HG02981 (cell line): Measurements from ENCODE around the gene CHST6.
"Not testable (repeated sequence)": the region's sequence is repeated elsewhere in the genome, so short reads cannot be mapped to it uniquely, and the experiment has no call there.

Source experiments
- ATAC-seq: cut with Tn5 transposase; IDR thresholded peaks from one replicate; pipeline ENCODE4 v1.9.1; 2021; ENCODE audit warnings: mild to moderate bottlenecking, moderate library complexity; ENCODE audit not compliant: unreplicated experiment

Gene CHST6

DNA sequence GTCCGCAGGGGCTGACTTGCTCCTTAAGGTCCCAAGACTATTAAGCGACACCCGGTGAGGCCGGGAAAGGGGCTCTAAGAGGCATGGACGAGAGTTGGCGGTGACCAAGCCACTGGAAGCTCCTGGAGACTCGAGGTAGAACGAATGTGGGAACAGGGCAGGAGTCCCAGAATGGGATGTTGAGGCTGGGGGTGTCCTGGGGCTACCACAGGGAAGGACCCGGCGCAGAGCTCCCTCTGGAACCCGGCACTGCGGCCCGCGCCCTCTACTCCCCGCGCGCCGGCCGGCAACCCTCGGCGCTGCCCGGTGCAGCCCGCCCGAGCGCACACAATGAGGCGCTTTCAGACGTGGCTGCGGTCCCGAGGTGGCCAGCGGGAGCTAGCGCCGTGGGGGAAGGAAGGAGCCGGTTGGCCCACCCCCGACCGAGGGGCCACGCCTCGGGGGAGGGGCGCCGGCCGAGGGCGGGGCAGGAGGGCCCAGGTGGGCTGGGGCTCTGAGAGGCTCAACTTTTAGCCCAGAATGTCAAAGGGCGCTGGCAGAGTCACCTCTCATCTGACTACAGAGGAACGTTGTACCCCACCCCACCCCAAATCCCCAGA, at the start of gene CHST6:
CHST6 (minus strand) TSS at position 366 of the 599 bp plus-strand sequence. CDS start 15,613 bp downstream, outside the sequence.
- peak; percentile 62 for ATAC-seq

DNA sequence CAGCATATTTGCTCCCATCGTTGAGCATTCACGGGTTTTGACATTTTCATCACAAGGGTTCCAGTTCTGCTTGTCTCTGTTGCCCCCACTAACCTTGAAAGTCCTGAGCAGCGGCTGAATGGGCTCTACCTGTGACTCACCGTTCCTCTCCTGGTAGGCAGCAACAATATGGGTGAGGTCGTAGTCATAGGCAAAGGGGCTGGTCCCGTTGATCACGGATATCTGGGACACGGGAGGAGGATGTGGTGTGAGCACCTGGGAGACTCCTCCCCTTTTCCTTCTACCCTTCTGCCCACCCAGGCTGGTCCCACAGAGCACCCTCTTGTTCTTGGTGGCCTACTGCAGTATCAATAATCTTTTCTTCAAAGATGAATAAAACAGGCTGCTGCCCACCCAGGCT, 47.2 kb upstream of the CHST6 start:
- not testable (repeated sequence) for ATAC-seq

- ATAC-seq = no peak
Observed at GRCh38 chr16:75541236-75541635, 46.0 kb upstream of the CHST6 start.

DNA sequence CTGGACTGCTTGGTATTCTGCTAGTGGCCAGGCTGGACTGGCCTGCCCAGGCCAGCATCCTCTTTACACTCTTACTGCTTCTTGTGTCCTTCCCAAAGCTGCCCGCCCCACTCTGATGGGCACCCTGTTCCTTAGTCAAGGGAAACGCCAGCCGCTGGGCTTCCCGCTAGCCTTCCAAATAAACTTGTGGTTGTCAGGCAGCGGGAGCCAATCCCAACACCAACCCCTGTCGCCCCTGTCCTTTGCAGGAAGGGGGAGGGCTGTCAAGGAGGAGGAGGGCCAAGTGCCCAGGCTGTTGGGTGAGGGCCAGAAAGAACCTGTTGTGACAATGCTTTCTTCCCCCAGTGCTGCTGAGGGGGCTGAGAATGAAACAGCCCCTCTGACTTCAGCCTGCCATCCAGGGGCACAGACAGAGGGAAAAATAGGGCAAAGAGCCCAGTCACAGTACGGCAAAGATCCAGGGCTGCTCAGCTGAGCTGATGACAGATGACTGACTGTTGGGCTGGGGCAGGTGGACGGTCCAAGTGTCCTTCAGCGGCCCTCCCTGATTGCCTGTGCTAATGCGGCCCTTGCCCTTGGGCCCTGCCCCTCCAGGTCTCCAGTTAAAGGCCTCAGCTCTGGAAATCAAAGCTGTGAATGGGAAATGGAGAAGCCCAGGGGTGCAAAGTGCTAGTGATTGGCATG, 43.8 kb upstream of the CHST6 start:
- not testable (repeated sequence) for ATAC-seq

- ATAC-seq = no peak
Observed at GRCh38 chr16:75537776-75538175, 42.5 kb upstream of the CHST6 start.

DNA sequence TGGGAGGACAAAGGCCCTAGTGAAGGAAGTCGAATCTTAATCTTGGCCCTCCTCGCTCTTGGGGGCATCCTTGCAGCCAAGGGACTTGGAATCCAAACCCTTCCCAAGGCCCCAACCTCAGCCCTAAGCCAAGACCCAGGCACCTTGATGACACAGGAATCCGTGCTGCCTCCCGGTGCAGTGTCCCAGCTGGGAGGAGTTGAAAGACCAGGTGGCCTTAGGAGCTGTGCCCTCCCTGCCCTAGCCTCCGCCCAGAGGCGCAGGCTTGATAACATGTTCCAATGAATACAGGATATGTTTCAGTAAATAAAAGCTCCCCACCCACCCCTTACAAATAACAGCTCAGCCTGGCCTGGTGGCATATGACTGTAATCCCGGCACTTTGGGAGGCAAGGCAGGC, 40.7 kb upstream of the CHST6 start, which contains the start of gene CHST5:
CHST5 (minus strand) TSS at position 208 of the 400 bp plus-strand sequence. CDS start 5,724 bp downstream, outside the sequence.
- ATAC-seq = no peak

DNA sequence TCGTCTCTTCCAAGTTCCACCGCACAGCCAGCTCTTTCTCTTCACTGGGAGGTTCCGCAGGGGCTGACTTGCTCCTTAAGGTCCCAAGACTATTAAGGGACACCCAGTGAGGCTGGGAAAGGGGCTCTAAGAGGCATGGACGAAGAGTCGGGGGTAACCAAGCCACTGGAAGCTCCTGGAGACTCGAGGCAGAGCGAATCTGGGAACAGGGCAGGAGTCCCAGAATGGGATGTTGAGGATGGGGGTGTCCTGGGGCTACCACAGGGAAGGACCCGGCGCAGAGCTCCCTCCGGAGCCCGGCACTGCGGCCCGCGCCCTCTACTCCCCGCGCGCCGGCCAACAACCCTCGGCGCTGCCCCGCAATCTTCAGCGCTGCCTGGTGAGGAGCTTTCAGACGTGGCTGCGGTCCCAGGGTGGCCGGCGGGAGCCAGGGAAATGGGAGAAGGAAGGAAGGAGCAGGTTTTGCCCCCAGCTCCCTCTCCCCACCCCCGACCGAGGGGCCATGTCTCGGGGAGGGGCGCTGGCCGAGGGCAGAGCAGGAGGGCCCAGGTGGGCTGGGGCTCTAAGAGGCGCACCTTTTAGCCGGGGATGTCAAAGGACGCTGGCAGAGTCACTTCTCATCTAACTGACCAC, 40.1 kb upstream of the CHST6 start:
- no peak for ATAC-seq

DNA sequence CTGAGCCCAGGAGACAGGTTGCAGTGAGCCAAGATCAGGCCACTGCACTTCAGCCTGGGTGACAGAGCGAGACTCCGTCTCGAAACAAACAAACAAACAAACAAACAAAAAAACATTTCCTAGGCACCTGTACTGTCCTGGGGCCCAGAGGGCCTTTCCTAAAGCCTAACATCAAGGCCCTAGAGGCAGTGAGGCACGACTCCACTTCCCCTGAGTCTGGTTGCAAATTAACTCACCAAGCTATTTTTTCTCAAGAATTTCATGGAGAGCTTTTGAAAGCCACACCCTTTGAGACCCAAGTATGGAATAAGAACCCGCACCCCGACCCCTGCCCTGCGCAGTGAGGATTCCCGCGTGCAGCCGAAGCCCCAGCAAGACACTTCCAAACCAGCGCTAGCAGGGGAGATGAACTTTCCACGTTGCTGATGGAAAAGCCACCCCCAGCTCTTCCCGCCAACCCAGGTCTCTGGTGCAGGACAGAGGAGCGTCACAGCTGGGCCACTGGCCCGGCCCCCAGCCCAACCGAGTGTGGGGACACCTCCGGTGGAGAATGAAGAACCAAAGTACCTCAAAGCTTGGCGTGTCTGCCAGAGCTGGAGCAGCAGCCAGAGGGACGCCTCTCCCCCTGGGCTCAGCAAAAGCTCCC, 39.4 kb upstream of the CHST6 start:
- no peak for ATAC-seq

- no peak for ATAC-seq
Observed at GRCh38 chr16:75532791-75533190, 37.5 kb upstream of the CHST6 start.

- no peak for ATAC-seq
Observed at GRCh38 chr16:75532142-75532765, 37.0 kb upstream of the CHST6 start.

DNA sequence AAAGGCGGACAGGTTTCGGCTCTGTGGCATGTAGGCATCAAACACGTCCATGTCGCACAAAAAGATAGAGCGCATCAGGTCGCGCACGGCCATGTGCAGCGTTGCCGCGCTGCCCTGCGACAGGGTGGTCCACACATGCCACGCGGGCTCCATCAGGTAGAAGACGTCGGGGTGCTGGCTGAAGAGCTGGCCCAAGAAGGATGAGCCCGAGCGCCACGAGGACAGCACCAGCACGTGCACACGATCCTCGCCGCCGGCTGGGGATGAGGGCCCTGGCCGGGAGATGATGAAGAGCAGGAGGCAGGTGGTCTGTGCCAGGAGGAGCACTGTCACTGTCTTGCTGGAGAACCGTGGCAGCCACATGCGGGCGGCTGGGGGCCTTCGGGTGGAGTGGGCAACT, 34.7 kb upstream of the CHST6 start:
- ATAC-seq = no peak

DNA sequence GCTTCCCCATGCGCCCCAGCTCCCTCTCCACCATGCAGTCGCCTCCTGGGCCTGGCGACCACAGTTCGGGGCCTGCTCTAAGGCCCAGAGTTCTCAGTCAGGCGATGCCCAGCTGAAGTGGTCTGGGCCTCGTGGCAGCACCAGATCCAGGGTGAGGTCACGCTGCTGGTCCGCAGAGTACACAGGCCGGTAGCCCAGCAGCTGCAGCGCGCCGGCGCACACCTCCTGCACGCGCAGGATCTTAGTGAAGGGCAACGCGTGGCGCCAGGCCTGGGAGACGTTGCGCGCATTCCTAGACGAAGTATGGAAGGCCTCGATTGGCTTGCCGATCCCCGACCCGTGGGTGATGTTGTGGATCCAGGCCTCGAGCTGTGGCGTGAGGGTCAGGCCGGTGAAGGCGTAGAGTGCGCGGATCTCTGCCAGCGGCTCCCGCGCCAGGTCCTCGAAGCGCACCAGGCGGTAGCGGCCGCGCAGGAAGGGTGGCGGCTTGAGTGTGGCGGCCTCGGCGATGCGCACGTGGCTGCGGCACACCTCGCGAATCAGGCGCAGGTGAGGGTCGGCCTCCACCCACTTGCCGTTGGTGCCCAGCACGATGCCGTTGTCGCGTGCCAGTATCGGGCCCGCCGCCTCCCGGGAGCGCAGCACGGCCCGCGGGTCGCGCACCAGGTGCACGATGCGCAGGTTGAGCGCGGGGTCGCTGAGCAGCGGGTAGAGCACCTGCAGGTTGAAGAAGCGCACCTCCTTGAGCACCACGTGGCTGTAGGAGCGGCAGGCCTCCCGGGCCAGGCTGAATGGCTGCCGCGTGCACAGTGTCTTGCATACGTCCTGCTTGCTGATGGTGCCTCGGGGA, 34.0 kb upstream of the CHST6 start:
- no peak for ATAC-seq

DNA sequence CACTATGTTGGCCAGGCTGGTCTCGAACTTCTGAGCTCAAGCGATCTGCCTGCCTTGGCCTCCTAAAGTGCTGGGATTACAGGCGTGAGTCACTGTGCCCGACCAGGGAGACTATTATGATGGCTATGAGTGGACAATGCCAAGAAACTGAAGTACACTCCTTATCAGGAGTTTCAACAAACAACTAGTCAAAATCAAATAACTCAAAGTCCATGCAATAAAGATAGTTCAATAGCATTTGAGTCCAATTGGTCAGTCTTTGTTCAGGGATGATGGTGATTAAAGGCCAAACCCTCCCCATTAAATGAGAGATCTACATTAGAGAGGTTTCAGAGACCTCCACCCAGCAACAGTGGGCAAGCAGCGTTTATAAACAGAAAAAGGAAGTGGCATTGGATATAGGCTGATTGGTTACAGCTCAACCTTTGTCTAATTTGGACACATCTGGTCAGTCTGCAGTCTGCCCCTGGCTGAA, 32.6 kb upstream of the CHST6 start:
- no peak for ATAC-seq

DNA sequence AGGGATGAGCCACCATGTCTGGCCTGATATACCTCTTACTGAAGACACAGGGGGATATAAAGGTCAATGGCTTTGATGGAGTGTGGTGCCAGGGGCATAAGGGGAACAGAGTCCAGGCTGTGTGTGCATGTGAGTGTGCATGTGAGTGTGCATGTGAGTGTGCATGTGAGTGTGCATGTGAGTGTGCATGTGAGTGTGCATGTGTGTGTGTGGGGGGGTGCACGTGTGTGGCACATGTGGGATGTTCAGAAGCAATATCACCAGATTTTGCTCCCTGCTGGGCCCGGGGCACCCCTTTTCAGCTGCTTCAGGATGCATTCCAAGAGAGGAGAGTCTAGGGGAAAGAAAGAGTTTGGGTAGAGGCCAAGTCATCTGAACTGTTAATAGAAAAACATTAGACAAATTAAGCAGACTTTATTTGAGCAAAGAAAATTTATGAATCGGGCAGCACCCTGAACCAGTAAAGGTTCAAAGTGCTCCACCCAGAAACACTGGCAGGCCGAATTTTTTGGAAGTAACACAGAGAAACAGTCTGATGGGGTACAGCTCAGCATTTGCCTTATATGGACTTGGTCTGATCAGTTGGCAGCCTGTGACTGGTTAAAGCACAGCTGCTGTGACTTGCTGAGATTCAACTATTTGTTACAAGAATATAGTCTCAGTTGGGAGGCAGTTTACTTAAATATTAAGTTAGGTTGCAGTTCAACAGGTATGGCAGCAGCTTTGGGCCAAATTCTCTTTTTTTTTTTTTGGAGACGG, 31.0 kb upstream of the CHST6 start:
- ATAC-seq = no peak

DNA sequence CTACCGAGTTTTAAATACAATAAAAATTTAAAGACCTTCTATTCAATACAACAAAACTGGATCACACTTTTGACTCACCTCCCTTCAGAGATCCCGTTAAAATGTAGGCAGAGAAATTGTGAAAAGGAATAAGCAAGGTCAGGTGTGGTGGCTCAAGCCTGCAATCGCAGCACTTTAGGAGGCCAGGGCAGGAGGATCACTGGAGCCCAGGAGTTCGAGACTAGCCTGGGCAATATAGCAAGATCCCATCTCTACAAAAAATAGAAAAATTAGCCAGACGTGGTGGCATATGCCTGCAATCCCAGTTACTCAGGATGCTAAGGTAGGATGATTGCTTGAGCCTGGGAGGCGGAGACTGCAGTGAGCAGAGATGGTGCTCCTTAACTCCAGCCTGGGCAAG, 23.9 kb upstream of the CHST6 start:
- ATAC-seq = no peak

- ATAC-seq = peak; percentile 12
Observed at GRCh38 chr16:75516189-75516966, 21.1 kb upstream of the CHST6 start.

DNA sequence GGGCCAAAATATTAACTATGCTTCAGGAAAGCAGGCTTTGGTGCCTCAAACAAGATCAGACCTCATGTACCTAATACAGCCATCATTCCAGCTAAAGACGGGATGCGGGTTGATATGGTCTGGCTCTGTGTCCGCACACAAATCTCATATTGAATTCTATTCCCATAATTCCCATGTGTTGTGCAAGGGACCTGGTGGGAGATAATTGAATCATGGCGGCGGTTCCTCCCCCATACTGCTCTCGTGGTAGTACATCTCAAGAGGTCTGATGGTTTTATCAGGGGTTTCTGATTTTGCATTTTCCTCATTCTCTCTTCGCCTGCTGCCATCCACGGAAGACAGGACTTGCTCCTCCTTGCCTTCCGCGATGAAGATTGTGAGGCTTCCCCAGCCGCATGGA, 19.1 kb upstream of the CHST6 start:
- no peak for ATAC-seq

- no peak for ATAC-seq
Observed at GRCh38 chr16:75506574-75506973, 11.3 kb upstream of the CHST6 start.

GRCh38 chr16:75506107-75506506, 10.9 kb upstream of the CHST6 start:
- no peak for ATAC-seq
